Stimulated activated CD8-positive, alpha-beta memory T cell treated with anti-CD3 and anti-CD28 coated beads, Interleukin-7, amount 100 ng/mL, for 4 hours (primary cell): Measurements from ENCODE around the gene GRM7.

Experiments used
- DNase-seq, 2 donors: peaks; one replicate each; pipeline ENCODE4 v3.0.0-alpha.2; 2020; ENCODE audit warnings: low read depth in 2 of 2

GRM7 gene

GRCh38 chr3:7657214-7658112, 796.5 kb downstream of the GRM7 start:
- DNase-seq = no peak

- DNase-seq = no peak
These were observed 797.4 kb downstream of the GRM7 start for GRCh38 chr3:7658294-7658693.

- no peak for DNase-seq
These were observed 798.2 kb downstream of the GRM7 start for GRCh38 chr3:7659079-7659478.

- DNase-seq = no peak
These were observed 802.9 kb downstream of the GRM7 start for GRCh38 chr3:7663771-7664170.

GRCh38 chr3:7667774-7668173, 806.9 kb downstream of the GRM7 start:
- no peak for DNase-seq

- no peak for DNase-seq
These were observed 808.7 kb downstream of the GRM7 start for GRCh38 chr3:7669641-7670040.

GRCh38 chr3:7678521-7678920, 817.6 kb downstream of the GRM7 start:
- DNase-seq = no peak

- no peak for DNase-seq
These were observed 821.9 kb downstream of the GRM7 start for GRCh38 chr3:7682822-7683229.

- DNase-seq = no peak
These were observed 822.5 kb downstream of the GRM7 start for GRCh38 chr3:7683426-7683825.

GRCh38 chr3:7684182-7684715, 823.3 kb downstream of the GRM7 start:
- no peak for DNase-seq

GRCh38 chr3:7687428-7688147, 826.7 kb downstream of the GRM7 start:
- DNase-seq = no peak

- no peak for DNase-seq
These were observed 832.0 kb downstream of the GRM7 start for GRCh38 chr3:7692866-7693265.

- DNase-seq = no peak
These were observed 833.1 kb downstream of the GRM7 start for GRCh38 chr3:7693976-7694375.

- no peak for DNase-seq
These were observed 834.1 kb downstream of the GRM7 start for GRCh38 chr3:7695049-7695448.

- no peak for DNase-seq
These were observed 835.4 kb downstream of the GRM7 start for GRCh38 chr3:7696320-7696719.

GRCh38 chr3:7697548-7697947, 836.6 kb downstream of the GRM7 start:
- DNase-seq = no peak

GRCh38 chr3:7700539-7700938, 839.6 kb downstream of the GRM7 start:
- DNase-seq = no peak

GRCh38 chr3:7700977-7701376, 840.1 kb downstream of the GRM7 start:
- DNase-seq = no peak

GRCh38 chr3:7707187-7707586, 846.3 kb downstream of the GRM7 start:
- DNase-seq = no peak

- no peak for DNase-seq
These were observed 848.6 kb downstream of the GRM7 start for GRCh38 chr3:7709376-7710082.

GRCh38 chr3:7710284-7710683, 849.4 kb downstream of the GRM7 start:
- no peak for DNase-seq

- no peak for DNase-seq
These were observed 852.8 kb downstream of the GRM7 start for GRCh38 chr3:7713724-7714123.
